SH-SY5Y (cell line): ENCODE measurements around the gene RNF180.

ENCODE experiments used
- GATA2 ChIP-seq: IDR thresholded peaks from 2 replicates; pipeline ENCODE4 v1.6.1; 2011; ENCODE audit warnings: mild to moderate bottlenecking, low read depth, low read length
- GATA3 ChIP-seq: IDR thresholded peaks from 2 replicates; pipeline ENCODE4 v1.6.1; 2011; ENCODE audit warnings: low read depth, mild to moderate bottlenecking, low read length, moderate library complexity

DNA sequence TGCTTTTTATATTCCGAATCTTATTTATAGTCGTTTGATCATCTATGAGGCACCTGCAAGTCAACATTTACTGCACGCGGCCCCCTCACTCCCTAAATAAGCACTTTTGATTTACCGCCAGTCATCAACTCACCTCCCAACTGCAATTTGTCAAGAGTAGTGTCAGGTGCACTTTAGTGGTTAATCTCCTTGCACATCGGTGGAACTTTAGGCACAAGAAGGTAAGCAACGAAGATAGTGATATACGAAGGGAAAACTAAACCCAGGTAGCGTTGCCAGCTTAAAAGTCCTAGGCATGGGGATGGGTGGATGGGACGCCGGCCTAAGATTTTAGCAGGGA is 513 bp upstream of the RNF180 start:
- TF ChIP-seq GATA2 (no peak), GATA3 (no peak)
